Keratinocyte (primary cell): ENCODE results near the gene CHID1.

Experiments used
- EZH2 ChIP-seq: IDR thresholded peaks from one replicate; pipeline ENCODE4 v1.6.1; 2012; ENCODE audit warnings: inconsistent platforms, mild to moderate bottlenecking, low read length, moderate library complexity
- TF ChIP-seq, protein P1 (sequence below), 3 experiments: IDR thresholded peaks in 1 of 3; conservative IDR thresholded peaks in 1 of 3; optimal IDR thresholded peaks in 1 of 3; 2 replicates in 2 of 3; 3 replicates in 1 of 3; pipeline versions ENCODE3 to v1.5.1; 2011; ENCODE audit warnings: low read length in 3 of 3, mild to moderate bottlenecking in 3 of 3, moderate library complexity in 2 of 3, control low read depth in 1 of 3, inconsistent platforms in 1 of 3; ENCODE audit not compliant: insufficient read depth in 2 of 3; ENCODE audit errors: extremely low read depth in 1 of 3

DNA sequence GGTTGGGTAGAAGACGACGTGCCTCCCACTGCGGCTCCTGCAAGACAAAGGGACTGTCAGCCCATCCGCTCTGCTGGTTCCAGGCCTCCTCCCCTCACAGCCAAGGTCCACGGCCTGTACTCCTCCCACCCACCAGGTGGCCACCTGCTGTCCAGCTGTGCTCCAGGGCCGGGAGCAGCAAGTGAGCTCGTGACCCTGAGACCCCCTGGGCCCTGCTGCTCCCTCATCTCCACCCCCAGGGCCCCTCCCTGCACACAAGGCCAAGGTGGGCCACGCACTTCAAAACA, 40.5 kb downstream of the CHID1 start:
- TF ChIP-seq, protein P1, sequence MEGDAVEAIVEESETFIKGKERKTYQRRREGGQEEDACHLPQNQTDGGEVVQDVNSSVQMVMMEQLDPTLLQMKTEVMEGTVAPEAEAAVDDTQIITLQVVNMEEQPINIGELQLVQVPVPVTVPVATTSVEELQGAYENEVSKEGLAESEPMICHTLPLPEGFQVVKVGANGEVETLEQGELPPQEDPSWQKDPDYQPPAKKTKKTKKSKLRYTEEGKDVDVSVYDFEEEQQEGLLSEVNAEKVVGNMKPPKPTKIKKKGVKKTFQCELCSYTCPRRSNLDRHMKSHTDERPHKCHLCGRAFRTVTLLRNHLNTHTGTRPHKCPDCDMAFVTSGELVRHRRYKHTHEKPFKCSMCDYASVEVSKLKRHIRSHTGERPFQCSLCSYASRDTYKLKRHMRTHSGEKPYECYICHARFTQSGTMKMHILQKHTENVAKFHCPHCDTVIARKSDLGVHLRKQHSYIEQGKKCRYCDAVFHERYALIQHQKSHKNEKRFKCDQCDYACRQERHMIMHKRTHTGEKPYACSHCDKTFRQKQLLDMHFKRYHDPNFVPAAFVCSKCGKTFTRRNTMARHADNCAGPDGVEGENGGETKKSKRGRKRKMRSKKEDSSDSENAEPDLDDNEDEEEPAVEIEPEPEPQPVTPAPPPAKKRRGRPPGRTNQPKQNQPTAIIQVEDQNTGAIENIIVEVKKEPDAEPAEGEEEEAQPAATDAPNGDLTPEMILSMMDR (optimal IDR thresholded peaks at IDR 0.05 in 1 of 3, IDR thresholded peaks at IDR 0.05 in 1 of 3, conservative IDR thresholded peaks at IDR 0.05 in 1 of 3; ENCODE audit: extremely low read depth in 1 of 3, insufficient read depth in 2 of 3, low read length in 3 of 3): peak in 2 of 3 experiments; percentile 13 to 38
- TF ChIP-seq EZH2: no peak
